ENCODE data around the gene EHBP1L1.

DNA sequence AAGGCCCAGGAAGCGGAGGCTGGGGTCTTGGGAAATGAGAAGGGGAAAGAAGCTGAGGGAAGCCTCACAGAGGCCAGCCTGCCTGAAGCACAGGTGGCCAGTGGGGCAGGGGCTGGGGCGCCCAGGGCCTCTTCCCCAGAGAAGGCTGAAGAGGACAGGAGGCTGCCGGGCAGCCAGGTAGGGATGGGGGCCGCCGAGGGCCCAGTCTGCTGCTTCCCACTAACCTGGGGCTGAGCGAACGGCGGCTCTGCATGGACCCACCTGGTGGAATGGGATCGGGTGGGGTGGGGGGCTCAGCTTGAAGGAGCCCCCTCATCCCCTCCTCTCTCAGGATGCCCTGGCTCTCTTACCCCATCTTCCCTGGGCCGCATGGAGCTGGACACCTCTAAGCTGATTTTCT lies 7.7 kb downstream of the EHBP1L1 start:
- TF ChIP-seq CTCF (IDR thresholded peaks at IDR 0.05) (no peak), POLR2A (IDR thresholded peaks at IDR 0.05) (no peak)
